ENCODE results near the gene PIM1. TPM values are rescaled to one million over a fixed set of nuclear protein-coding genes. Genes with fewer than 3 reads are reported as not detected.

Gene PIM1
- total RNA-seq, 1 experiment from 2014 or later = 8.9 TPM

DNA sequence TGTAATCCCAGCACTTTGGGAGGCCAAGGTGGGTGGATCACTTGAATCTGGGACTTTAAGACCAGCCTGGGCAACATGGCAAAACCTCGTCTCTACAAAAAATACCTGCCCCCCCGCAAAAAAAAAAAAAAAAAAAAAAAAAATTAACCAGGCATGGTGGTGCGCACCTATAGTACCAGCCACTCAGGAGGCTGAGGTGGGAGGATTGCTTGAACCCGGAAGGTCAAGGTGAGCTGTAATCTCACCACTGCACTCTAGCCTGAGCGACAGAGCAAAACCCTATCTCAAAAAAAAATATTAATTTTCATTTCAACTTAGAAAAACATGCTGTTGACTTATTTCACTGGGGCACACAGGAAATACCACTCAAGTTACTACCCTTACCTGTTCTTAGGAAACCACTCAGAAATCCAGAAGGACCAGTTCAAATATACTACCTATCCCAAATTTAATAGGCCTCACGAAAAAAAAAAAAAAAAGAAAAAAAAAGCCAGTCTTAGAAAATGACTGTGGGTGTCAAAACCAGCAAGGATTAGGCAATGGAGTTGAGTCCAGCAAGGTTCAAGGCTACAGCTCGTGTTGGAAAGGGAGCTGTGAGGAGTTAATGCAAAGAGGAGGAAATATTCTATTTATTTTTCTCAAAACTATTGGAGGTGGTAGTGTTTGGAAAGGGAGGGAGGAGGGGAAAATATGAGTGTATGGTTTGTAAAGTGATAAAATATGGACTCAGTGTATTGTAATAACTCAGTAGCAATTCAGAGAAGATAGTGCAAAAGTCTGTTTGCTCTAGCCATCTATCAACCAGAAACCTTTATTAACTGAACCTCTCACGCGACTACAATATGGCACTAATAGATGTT lies 33.9 kb upstream of the PIM1 start:
- no TSS peak for BruUV-seq (replicated peaks)
- peaks cover 26% of the 10 kb centered on the region for H3K4me1 ChIP-seq (ENCODE audit: insufficient read depth, low read length, poor library complexity, severe bottlenecking)
- H3K27me3 ChIP-seq (replicated peaks; ENCODE audit: insufficient read depth, low read depth, low read length, poor library complexity) = no peaks in the 10 kb centered on the region
- no peaks in the 10 kb centered on the region for H3K36me3 ChIP-seq (ENCODE audit: insufficient read depth, low read length, poor library complexity, severe bottlenecking)
- no peak for TF ChIP-seq EZH2 (IDR thresholded peaks at IDR 0.05; ENCODE audit: borderline replicate concordance, low read depth, low read length, poor library complexity, severe bottlenecking)
- no peak for DNase-seq (ENCODE audit: low spot score)
- CTCF ChIA-PET = no interaction called here
- intact Hi-C loops (cut with micrococcal nuclease; ENCODE audit: unreplicated experiment) = no loop called here
- H3K9me3 ChIP-seq (ENCODE audit: low read depth, low read length, poor library complexity, severe bottlenecking) = no peaks in the 10 kb centered on the region
- POLR2A ChIA-PET (ENCODE audit: low non-redundant PET) = no interaction called here
- peak overlapping the region; percentile 72 for H3K27ac ChIP-seq (ENCODE audit: low read depth, low read length, poor library complexity, severe bottlenecking)
- no peak overlapping the region for H3K4me3 ChIP-seq (ENCODE audit: low read depth, low read length, poor library complexity, severe bottlenecking)

DNA sequence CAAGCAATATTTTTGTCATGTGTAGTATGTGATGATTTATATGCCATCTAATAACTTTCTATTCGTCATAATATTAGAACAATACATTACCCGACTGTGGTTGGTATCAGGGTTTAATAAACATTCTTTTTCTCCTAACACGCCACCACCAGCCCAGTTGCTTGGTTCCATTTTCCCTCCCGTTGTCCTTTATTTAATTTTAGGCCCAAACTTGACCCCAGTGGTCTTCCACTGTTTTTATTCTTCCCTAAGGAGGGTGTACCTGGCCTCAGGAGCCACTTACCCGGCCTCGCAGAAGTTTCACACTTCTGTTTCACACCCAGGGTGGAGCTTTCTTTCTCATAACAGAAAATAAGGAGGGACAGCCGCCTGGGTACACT lies 33.1 kb upstream of the PIM1 start:
- intact Hi-C loops (cut with micrococcal nuclease; ENCODE audit: unreplicated experiment) = no loop called here
- peak overlapping the region; percentile 72 for H3K27ac ChIP-seq (ENCODE audit: low read depth, low read length, poor library complexity, severe bottlenecking)
- ChIA-PET POLR2A (ENCODE audit: low non-redundant PET) (no interaction called here), CTCF (no interaction called here)
- H3K4me3 ChIP-seq (ENCODE audit: low read depth, low read length, poor library complexity, severe bottlenecking) = peak overlapping the region; percentile 14
- no peaks in the 10 kb centered on the region for H3K36me3 ChIP-seq (ENCODE audit: insufficient read depth, low read length, poor library complexity, severe bottlenecking)
- no TSS peak for BruUV-seq (replicated peaks)
- no peaks in the 10 kb centered on the region for H3K9me3 ChIP-seq (ENCODE audit: low read depth, low read length, poor library complexity, severe bottlenecking)
- H3K4me1 ChIP-seq (ENCODE audit: insufficient read depth, low read length, poor library complexity, severe bottlenecking) = peaks cover 33% of the 10 kb centered on the region
- H3K27me3 ChIP-seq (replicated peaks; ENCODE audit: insufficient read depth, low read depth, low read length, poor library complexity) = no peaks in the 10 kb centered on the region
- TF ChIP-seq, protein P1, sequence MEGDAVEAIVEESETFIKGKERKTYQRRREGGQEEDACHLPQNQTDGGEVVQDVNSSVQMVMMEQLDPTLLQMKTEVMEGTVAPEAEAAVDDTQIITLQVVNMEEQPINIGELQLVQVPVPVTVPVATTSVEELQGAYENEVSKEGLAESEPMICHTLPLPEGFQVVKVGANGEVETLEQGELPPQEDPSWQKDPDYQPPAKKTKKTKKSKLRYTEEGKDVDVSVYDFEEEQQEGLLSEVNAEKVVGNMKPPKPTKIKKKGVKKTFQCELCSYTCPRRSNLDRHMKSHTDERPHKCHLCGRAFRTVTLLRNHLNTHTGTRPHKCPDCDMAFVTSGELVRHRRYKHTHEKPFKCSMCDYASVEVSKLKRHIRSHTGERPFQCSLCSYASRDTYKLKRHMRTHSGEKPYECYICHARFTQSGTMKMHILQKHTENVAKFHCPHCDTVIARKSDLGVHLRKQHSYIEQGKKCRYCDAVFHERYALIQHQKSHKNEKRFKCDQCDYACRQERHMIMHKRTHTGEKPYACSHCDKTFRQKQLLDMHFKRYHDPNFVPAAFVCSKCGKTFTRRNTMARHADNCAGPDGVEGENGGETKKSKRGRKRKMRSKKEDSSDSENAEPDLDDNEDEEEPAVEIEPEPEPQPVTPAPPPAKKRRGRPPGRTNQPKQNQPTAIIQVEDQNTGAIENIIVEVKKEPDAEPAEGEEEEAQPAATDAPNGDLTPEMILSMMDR (conservative IDR thresholded peaks at IDR 0.05; ENCODE audit: low read depth, low read length) = no peak
- TF ChIP-seq EZH2 (IDR thresholded peaks at IDR 0.05; ENCODE audit: borderline replicate concordance, low read depth, low read length, poor library complexity, severe bottlenecking) = no peak
- no peak for DNase-seq (ENCODE audit: low spot score)

DNA sequence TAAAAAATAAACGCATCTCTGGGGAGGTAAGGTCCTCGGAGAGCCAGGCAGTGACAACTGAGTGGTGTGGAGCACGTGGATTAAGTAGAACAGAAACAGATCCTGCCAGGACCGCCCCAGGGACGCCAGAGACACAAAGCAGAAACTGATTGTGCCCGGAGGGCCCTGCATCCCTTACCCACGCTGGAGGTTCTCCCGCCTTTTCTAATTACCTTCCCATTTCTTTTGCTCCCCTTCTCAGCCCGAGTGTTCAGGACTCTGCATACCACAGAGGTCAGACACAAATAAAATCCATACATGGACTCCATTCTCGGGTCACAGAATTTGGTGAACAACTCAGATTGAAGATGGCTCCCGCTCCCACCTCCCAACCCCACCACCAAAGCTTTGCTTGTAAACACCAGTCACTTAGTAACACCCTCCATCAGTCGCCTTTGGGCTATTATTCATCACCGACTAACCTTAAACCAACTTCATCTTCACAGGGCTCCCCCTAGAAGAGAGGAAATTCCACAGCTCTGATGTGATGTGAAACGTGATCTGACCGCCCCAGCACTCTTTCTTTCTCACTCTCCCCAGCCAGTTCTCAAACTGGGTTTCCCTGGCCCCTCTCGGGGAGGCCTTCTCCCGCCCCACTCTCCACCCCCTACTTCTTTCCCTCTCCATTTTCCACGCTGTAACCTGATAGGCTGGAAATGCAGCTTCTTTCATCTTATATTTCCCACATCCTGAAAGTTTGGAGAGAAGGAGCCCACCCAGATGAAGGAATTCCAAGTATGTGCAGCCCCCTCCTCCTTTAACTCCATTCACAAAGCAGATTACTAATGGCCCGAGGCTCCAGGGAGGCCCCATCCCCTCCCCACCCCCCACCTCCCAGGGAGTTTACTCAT lies 32.5 kb upstream of the PIM1 start:
- H3K4me1 ChIP-seq (ENCODE audit: insufficient read depth, low read length, poor library complexity, severe bottlenecking) = peaks cover 39% of the 10 kb centered on the region
- BruUV-seq (replicated peaks) = TSS peak; percentile 81

More for the DNA sequence above, 32.5 kb upstream of the PIM1 start:
- Histone ChIP-seq H3K27ac (ENCODE audit: low read depth, low read length, poor library complexity, severe bottlenecking) (peak overlapping the region; percentile 72), H3K4me3 (ENCODE audit: low read depth, low read length, poor library complexity, severe bottlenecking) (peak overlapping the region; percentile 14), H3K27me3 (replicated peaks; ENCODE audit: insufficient read depth, low read depth, low read length, poor library complexity) (no peaks in the 10 kb centered on the region), H3K9me3 (ENCODE audit: low read depth, low read length, poor library complexity, severe bottlenecking) (no peaks in the 10 kb centered on the region), H3K36me3 (ENCODE audit: insufficient read depth, low read length, poor library complexity, severe bottlenecking) (no peaks in the 10 kb centered on the region)
- ChIA-PET CTCF (no interaction called here), POLR2A (ENCODE audit: low non-redundant PET) (no interaction called here)
- DNase-seq (ENCODE audit: low spot score) = peak; percentile 89
- intact Hi-C loops (cut with micrococcal nuclease; ENCODE audit: unreplicated experiment) = no loop called here
- TF ChIP-seq EZH2 (IDR thresholded peaks at IDR 0.05; ENCODE audit: borderline replicate concordance, low read depth, low read length, poor library complexity, severe bottlenecking) = no peak
- TF ChIP-seq, protein P1 (conservative IDR thresholded peaks at IDR 0.05; ENCODE audit: low read depth, low read length) = no peak

All from A673 (cell line).